ENCODE data around the gene TBC1D20.
"Not testable (repeated sequence)": the region's sequence is repeated elsewhere in the genome, so short reads cannot be mapped to it uniquely, and the experiment has no call there.

Gene TBC1D20

GRCh38 chr20:475463-476357, 13.4 kb upstream of the TBC1D20 start:
- DNase-seq (ENCODE audit: low read depth): no peak

DNA sequence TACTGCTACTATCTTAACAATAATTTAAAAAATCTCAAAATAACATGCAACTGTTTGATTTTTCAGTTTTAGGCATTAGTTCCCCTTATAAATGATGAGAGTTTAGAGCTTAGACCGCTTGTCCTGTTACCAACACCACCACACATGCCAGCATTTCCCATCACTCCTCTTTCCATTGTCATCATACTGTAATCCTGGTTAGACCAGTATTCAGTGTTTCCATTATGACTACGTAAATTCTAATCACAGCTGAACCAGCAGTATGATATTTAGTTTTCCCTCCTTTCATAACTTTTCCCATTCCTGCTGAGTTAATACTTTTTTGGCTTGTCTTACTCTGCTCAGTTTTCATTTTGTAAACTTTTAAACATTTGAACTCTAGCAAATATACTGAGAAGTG, 12.2 kb upstream of the TBC1D20 start:
- DNase-seq (ENCODE audit: low read depth): no peak

- no peak for DNase-seq (ENCODE audit: low read depth)
These were observed 10.6 kb upstream of the TBC1D20 start for GRCh38 chr20:472889-473292.

DNA sequence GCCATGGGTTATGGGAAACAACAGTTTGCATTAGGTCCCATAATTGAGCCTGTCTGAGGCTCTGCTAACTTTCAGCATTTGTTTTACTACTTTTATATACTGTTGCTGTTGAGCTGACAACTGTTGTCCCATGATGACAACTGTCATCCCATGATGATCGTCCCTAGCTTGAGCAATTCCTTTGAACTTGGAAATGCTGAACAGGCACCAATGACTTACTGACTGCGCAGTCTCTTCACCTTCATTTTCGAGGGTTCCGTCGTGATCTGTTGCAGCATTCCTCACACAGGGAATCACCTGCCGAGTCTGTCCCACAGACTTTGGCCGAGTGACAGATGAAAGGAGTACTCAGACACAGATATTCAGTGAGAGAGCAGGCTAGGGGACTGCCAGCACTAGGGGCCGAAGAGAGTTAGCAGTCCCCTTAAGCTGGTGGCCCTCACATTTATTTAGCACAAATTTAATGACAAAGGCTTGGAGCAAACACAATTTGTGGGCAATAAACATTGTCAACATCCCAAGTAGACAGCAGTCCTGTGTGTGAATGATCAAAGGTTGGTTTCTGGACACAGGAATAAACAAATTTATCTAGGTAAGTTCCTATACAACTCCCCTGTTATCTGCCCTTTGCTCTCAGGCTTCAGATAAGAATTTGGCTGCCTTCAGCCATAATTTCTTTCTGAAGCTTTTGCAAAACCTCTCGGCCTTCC, 10.0 kb upstream of the TBC1D20 start:
- DNase-seq (ENCODE audit: low read depth): no peak

GRCh38 chr20:469746-470490, 7.6 kb upstream of the TBC1D20 start:
- DNase-seq (ENCODE audit: low read depth): no peak

- no peak for DNase-seq (ENCODE audit: low read depth)
These were observed 5.4 kb upstream of the TBC1D20 start for GRCh38 chr20:467755-468154.

DNA sequence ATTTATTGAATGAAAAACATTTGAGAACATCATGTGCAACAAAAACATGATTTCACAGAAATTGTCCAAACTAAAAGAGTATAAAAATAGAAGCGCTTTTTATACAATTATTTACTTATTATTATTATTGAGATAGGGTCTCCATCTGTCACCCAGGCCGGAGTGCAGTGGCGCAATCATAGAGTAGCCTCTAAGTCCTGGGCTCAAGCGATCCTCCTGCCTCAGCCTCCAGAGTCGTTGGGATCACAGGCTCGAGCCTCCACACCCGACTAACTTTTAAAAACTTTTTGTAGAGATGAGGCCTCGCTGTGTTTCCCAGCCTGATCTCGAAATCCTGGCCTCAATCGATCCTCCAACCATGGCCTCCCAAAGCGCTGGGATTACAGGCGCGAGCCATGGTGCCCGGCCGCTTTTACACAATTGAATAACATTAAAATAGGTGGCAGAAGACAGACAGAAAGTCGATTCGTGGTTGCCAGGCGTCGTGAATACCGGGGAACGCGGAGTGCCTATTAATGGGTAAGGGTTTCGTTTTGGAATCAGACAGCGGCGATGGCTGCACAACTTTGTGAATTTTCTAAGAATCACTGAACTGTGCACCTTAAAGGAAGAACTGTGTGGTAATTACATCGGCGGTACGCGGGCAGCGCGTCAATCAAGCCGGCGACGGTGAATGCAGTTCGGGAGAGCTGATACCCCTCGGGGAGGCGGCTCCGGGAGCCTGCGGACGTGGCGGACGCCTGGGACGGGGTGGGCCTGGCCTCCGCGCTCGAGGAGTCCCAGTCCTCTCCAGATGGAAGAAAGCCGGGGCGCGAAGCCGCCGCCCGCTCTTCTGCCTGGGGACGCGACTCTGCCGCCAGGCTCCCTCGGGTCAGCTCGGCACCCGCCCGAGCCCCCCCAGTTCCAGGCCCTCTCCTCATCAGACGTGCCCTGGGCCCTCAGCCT, 807 bp downstream of the TBC1D20 start:
- DNase-seq (ENCODE audit: low read depth): peak; percentile 54

DNA sequence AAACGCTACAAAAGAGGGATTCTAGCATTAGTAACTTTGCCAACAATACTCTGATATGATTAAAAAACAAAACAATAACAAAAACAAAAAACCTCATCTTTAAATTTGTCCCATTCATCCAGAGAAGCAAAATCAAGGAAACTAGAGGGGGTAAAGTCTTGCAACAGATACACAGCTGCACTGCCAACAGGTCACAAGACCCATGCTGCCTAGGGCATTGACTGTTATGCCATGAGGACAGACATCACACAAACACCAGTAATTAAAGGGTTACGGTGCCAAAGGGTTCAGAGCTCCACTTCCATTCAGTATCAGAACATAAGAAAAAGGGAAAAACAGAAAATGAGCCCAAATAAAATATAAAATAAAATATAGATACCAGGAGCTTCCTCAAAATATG, 1.6 kb downstream of the TBC1D20 start:
- no peak for DNase-seq (ENCODE audit: low read depth)

DNA sequence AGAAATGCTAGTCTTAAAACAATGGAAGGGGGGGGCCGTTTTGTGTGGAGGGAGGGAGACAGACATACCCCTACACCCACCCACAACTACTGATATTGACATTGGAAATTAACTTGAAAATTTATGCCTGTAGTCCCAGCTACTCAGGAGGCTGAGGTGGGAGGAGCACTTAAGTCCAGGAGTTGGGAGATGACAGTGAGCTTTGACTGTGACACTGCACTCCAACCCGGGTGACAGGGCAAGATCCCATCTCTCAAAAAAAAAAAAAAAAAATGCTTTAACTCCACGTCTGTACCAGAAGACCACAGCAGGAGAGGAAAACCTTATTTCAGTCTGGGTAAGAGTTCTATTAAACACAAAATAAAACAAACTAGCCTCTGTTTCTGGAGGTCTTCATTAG, 2.2 kb downstream of the TBC1D20 start:
- no peak for DNase-seq (ENCODE audit: low read depth)

- DNase-seq (ENCODE audit: low read depth): no peak
These were observed 3.6 kb downstream of the TBC1D20 start for GRCh38 chr20:458776-459175.

DNA sequence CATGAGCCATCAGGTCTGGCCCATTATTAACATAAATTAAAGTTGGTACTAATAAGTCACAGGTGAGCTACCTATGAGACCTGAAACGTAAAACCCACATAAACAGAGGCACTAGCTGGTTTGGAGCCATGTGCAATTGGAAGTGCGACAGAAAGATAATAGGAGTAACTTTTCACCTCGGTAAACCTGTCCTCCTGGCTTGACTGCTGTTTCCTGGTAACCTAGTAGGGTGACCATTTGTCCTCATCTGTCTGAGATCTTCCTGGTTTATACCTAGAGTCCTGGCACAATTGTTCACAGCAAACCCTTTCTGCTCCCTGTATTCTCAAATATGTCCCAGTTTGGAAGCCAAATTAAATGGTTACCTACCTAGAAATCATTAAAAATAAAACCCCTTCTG, 7.4 kb downstream of the TBC1D20 start:
- DNase-seq (ENCODE audit: low read depth): no peak

GRCh38 chr20:452021-452420, 10.3 kb downstream of the TBC1D20 start:
- not testable (repeated sequence) for DNase-seq (ENCODE audit: low read depth)

DNA sequence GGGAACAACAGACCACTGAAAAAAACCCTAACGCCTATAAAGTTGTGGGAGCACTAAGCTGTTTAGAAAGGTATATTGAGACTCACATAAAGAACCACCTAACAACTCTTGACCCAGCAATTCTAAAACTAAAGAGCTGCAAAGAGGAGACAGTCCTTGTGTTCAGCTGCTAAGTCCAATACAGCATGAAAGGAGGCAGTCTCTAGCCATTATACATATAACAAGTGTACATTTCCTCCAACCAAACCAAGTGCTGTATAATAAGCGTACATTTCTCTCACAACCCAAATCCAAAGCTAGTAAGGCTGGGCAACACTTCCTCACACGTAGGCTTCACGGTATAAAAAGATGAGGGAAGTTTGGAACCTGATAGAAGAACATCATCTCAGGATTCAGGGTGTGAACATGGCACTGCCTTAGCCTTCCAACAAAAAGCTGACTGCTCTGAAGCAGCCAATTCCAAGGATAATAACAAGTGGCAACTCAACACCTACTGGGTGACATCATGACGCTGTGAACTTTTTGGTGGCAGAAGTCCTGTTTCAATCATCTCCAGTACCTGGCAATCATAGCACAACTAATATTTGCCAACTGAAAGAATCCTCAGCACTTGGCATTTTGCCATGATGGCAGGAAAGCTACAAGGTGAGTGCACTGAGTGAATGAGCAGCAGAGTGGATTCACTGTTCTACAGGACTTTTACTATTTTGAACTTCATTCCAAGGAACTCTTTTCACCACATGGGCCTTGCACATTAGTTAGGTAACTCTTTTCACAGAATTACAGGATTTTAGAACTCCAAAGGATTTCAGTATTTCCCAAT, 16.6 kb downstream of the TBC1D20 start:
- DNase-seq (ENCODE audit: low read depth): no peak

- DNase-seq (ENCODE audit: low read depth): no peak
These were observed 17.4 kb downstream of the TBC1D20 start for GRCh38 chr20:444862-445426.

- no peak for DNase-seq (ENCODE audit: low read depth)
These were observed 18.2 kb downstream of the TBC1D20 start for GRCh38 chr20:444117-444516.

DNA sequence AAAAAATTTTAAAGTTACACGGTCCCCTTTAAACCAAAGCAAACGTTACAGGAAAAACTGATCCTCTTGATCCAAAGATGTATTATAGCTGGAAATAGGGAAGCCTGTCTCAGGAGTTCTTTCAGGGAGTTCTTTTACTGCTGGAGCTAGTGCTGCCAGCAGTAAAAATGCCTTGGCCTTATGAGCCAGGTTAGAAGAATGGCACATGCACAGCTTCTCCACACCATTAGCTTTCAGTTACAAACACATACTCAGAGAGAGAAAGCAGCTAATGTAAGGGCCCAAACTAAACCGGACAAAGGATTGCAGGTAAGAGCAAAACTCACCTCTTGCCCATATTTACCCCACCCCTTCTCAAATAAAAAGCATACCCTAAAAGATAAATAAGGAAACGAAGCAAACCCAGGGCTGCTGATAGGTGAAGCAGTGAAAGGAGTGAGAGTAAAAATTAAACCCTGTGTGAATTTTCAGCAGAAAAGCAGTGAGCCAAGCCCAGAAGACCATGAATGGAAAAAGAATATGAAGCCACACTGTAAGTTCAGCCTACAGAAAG, 19.0 kb downstream of the TBC1D20 start:
- DNase-seq (ENCODE audit: low read depth): no peak

- no peak for DNase-seq (ENCODE audit: low read depth)
These were observed 21.7 kb downstream of the TBC1D20 start for GRCh38 chr20:440636-441035.

DNA sequence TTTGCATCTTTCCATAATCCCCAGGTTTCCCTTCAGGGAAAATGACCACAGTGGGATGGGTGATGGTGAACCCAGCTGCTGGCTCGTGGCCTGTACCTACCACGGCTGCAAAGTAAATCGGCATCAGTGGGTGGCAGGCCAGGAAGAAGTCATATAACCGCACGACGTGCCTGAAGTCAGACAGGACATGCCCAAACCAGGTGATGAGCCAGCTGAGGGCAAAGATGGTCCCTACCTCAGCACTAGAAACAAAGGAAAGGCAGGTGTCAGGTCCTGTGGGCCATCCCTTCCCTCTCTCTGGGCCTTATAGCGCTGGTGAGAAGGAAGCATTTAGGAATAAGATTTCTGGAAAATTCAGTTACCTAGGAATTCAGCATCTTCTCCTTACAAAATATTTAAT, 22.2 kb downstream of the TBC1D20 start:
- no peak for DNase-seq (ENCODE audit: low read depth)

DNA sequence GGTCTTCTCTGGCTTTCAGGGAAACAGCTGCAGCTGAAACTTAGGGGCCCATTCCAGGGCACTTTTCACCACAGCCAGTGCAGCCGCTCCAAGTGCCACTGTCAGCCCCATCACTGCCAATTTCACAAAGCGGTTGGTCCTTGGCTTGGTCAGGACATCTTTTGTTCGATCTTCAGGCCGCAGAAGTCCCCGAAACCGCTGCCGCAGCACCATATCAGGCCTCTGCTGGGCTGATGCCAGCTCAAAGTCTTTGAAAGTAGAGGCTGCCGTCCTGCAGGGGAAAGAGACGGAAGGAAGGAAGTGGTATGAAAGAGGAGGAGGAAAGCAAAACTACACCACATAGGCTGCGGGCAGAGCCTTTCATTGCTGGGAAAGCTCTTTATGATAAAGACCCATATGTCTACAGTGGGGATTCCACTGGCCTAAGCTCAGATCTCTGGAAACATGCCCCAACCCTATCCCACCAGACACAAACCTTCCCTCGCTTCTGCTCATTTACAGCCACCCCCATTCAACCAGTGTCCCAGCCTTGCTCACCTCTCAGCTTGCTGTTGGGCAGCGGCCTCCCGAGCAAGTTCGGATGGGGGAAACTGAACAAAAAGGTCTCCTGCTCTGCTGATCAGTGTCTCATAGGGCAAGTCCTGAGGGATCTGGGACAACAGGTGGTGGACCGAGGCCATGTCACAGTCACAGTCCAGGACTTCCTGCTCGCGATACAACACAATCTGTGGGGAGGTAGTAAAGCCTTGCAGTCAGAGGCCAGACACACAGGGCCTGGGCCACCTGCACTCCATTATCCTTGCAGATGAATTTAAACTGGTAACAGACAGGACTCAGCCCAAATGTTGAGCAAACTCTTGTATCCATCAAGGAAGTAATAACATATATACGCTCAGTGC, 23.5 kb downstream of the TBC1D20 start:
- DNase-seq (ENCODE audit: low read depth): peak; percentile 43
